ENCODE data around the gene ZC3H8. TPM values are rescaled to one million over a fixed set of nuclear protein-coding genes. Genes with fewer than 3 reads are reported as not detected.
A peak's percentile ranks its signal among the peaks of the same experiment; 100 is the strongest.

Gene ZC3H8
- total RNA-seq, 1 donor from 2014 or later = 5.0 TPM

- Histone ChIP-seq H3K4me1 (peaks cover 17% of the 10 kb centered on the region), H3K27me3 (ENCODE audit: low read depth) (no peaks in the 10 kb centered on the region), H3K36me3 (no peaks in the 10 kb centered on the region), H3K27ac (no peak overlapping the region), H3K4me3 (no peak overlapping the region), H3K9me3 (no peaks in the 10 kb centered on the region)
- DNase-seq (no peak), ATAC-seq (no peak)
- no peak for TF ChIP-seq CTCF (IDR thresholded peaks at IDR 0.05)
- intact Hi-C loops (cut with DNase I) = no loop called here
Measured at GRCh38 chr2:112277596-112278220, 22.9 kb upstream of the ZC3H8 start.

- ATAC-seq = no peak
Measured at GRCh38 chr2:112276954-112277353, 22.1 kb upstream of the ZC3H8 start.

GRCh38 chr2:112275887-112276773, 21.3 kb upstream of the ZC3H8 start:
- intact Hi-C loops (cut with DNase I) = no loop called here
- H3K27ac ChIP-seq = peak overlapping the region; percentile 100
- ATAC-seq = peak; percentile 91 to 93

More at GRCh38 chr2:112276954-112277353, 22.1 kb upstream of the ZC3H8 start:
- Histone ChIP-seq H3K27me3 (ENCODE audit: low read depth) (no peaks in the 10 kb centered on the region), H3K36me3 (no peaks in the 10 kb centered on the region), H3K9me3 (no peaks in the 10 kb centered on the region), H3K4me1 (peaks cover 14% of the 10 kb centered on the region), H3K27ac (no peak overlapping the region), H3K4me3 (peak overlapping the region; percentile 85)
- TF ChIP-seq CTCF (IDR thresholded peaks at IDR 0.05) = no peak
- no peak for DNase-seq
- intact Hi-C loops (cut with DNase I) = no loop called here

GRCh38 chr2:112275311-112275886, 20.6 kb upstream of the ZC3H8 start, which contains the start of gene ZC3H6:
ZC3H6 (plus strand) TSS chr2:112275597; CDS start chr2:112275995, 398 bp downstream.
- intact Hi-C loops (cut with DNase I) = no loop called here
- DNase-seq (peak; percentile 99), ATAC-seq (peak; percentile 99 to 100)
- no peak for TF ChIP-seq CTCF (IDR thresholded peaks at IDR 0.05)
- Histone ChIP-seq H3K4me3 (peak within 1 kb of the TSS; percentile 85), H3K9me3 (no peaks in the 10 kb centered on the region), H3K36me3 (no peaks in the 10 kb centered on the region), H3K27ac (peak within 1 kb of the TSS; percentile 100), H3K4me1 (peaks cover 14% of the 10 kb centered on the region), H3K27me3 (ENCODE audit: low read depth) (no peaks in the 10 kb centered on the region)

More at GRCh38 chr2:112275887-112276773, 21.3 kb upstream of the ZC3H8 start:
- H3K4me1 ChIP-seq = peaks cover 14% of the 10 kb centered on the region
- no peaks in the 10 kb centered on the region for H3K36me3 ChIP-seq
- peak; percentile 90 for DNase-seq
- TF ChIP-seq CTCF (IDR thresholded peaks at IDR 0.05) = no peak
- H3K27me3 ChIP-seq (ENCODE audit: low read depth) = no peaks in the 10 kb centered on the region
- H3K9me3 ChIP-seq = no peaks in the 10 kb centered on the region
- H3K4me3 ChIP-seq = peak overlapping the region; percentile 85

GRCh38 chr2:112273349-112273748, 18.5 kb upstream of the ZC3H8 start:
- Histone ChIP-seq H3K9me3 (no peaks in the 10 kb centered on the region), H3K27ac (no peak overlapping the region), H3K4me1 (peaks cover 14% of the 10 kb centered on the region), H3K27me3 (ENCODE audit: low read depth) (no peaks in the 10 kb centered on the region), H3K36me3 (no peaks in the 10 kb centered on the region), H3K4me3 (no peak overlapping the region)
- intact Hi-C loops (cut with DNase I) = no loop called here
- no peak for DNase-seq
- no peak for TF ChIP-seq CTCF (IDR thresholded peaks at IDR 0.05)
- ATAC-seq = no peak

Measured in lower lobe of right lung (tissue), 2 donors.